Effector memory CD4-positive, alpha-beta T cell (primary cell): ENCODE measurements around the gene DHRS7B.
"Not testable (repeated sequence)": the region's sequence is repeated elsewhere in the genome, so short reads cannot be mapped to it uniquely, and the experiment has no call there.

Experiments
- DNase-seq, 3 donors: peaks; one replicate each; pipeline ENCODE4 v3.0.0-alpha.2; 2020
- H3K27ac ChIP-seq: 2 replicates; pipeline ENCODE4 v1.7.0; 2013; ENCODE audit warnings: mild to moderate bottlenecking, low read length, moderate library complexity; ENCODE audit not compliant: insufficient read depth, poor library complexity, severe bottlenecking
- H3K27me3 ChIP-seq: replicated peaks from 2 replicates; pipeline ENCODE4 v1.7.0; 2013; ENCODE audit warnings: mild to moderate bottlenecking, low read length; ENCODE audit not compliant: insufficient read depth, control insufficient read depth, poor library complexity, severe bottlenecking
- H3K36me3 ChIP-seq: 2 replicates; pipeline ENCODE4 v1.7.0; 2013; ENCODE audit warnings: mild to moderate bottlenecking, low read length, moderate library complexity; ENCODE audit not compliant: control insufficient read depth, insufficient read depth
- H3K4me1 ChIP-seq: 2 replicates; pipeline ENCODE4 v1.7.0; 2013; ENCODE audit warnings: low read length, mild to moderate bottlenecking; ENCODE audit not compliant: control insufficient read depth, insufficient read depth, poor library complexity, severe bottlenecking
- H3K4me3 ChIP-seq: 2 replicates; pipeline ENCODE4 v1.7.0; 2013; ENCODE audit warnings: low read length, low read depth, mild to moderate bottlenecking; ENCODE audit not compliant: insufficient read depth, poor library complexity, severe bottlenecking
- H3K9me3 ChIP-seq: 2 replicates; pipeline ENCODE4 v1.7.0; 2013; ENCODE audit warnings: mild to moderate bottlenecking, low read length, moderate library complexity; ENCODE audit not compliant: control insufficient read depth

The DHRS7B gene

DNA sequence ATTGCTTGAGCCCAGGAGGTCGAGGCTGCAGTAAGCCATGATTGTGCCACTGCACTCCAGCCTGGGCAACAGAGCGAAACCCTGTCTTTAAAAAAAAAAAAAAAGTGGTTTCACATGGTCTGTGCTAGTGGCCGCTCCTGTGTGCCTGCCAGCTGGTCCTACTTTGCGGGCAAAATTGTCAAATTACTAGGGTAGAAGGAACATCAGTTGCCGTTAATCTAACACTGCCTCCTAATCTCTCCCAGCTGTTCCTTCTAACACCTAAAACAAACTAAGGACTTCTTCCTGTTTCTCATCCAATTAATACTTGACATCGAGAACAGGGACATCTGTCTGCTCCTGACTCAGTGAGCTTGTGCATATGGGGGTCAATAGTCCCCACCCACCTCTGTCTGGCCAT is 63.3 kb downstream of the DHRS7B start:
- H3K9me3 ChIP-seq, result no peaks in the 10 kb centered on the region
- no peak for DNase-seq
- H3K27ac ChIP-seq, result no peak overlapping the region
- H3K4me1 ChIP-seq, result no peaks in the 10 kb centered on the region
- no peaks in the 10 kb centered on the region for H3K27me3 ChIP-seq
- no peak overlapping the region for H3K4me3 ChIP-seq
- H3K36me3 ChIP-seq, result peaks cover 11% of the 10 kb centered on the region

DNA sequence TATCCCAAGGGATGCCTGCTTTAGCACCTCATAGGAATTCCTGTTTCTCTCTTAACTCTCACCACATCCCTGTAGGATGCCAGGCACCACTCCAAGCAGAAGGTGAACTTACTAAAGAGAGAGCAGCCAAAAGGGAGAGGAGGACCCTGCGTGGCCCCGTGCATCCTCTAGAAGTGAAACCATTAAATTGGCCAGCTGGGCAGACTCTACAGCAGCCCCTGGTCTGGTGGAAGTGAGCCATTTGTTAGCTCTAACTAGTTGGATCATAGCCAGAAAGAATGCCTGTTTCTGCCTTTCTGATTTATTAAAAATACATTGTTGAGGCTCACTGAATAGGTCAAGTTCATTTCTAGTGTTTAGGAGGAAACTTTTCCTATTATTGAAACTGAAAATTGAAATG is 64.9 kb downstream of the DHRS7B start:
- no peaks in the 10 kb centered on the region for H3K9me3 ChIP-seq
- DNase-seq, result no peak
- peaks cover 5% of the 10 kb centered on the region for H3K36me3 ChIP-seq
- H3K27me3 ChIP-seq, result no peaks in the 10 kb centered on the region
- no peak overlapping the region for H3K4me3 ChIP-seq
- H3K27ac ChIP-seq, result no peak overlapping the region
- H3K4me1 ChIP-seq, result no peaks in the 10 kb centered on the region

DNA sequence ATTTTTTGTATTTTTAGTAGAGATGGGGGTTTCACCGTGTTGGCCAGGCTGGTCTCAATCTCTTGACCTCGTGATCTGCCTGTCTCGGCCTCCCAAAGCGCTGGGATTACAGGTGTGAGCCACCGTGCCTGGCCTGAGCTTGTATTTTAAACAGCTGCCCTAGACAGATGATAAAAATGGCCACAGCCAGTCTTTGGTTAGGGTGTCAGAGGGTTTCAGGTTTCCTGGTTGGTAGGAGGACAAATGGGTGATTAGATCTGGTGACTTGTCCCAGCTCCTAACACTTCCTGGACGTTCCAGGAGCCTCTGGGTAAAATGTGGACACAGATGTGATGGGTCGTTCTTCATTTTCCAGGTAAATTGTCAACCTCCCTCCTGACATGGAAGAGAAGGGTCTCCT is 65.7 kb downstream of the DHRS7B start:
- H3K4me3 ChIP-seq, H3K9me3 ChIP-seq, H3K4me1 ChIP-seq, H3K27me3 ChIP-seq, DNase-seq, H3K27ac ChIP-seq: not testable (repeated sequence)
- peaks cover 11% of the 10 kb centered on the region for H3K36me3 ChIP-seq

GRCh38 chr17:21193031-21193430 is 66.3 kb downstream of the DHRS7B start:
- H3K36me3 ChIP-seq, result peaks cover 17% of the 10 kb centered on the region
- no peak overlapping the region for H3K27ac ChIP-seq
- DNase-seq, result no peak
- no peaks in the 10 kb centered on the region for H3K4me1 ChIP-seq
- no peaks in the 10 kb centered on the region for H3K9me3 ChIP-seq
- H3K4me3 ChIP-seq, result no peak overlapping the region
- no peaks in the 10 kb centered on the region for H3K27me3 ChIP-seq

GRCh38 chr17:21194226-21194625 is 67.5 kb downstream of the DHRS7B start:
- H3K9me3 ChIP-seq, result no peaks in the 10 kb centered on the region

DNA sequence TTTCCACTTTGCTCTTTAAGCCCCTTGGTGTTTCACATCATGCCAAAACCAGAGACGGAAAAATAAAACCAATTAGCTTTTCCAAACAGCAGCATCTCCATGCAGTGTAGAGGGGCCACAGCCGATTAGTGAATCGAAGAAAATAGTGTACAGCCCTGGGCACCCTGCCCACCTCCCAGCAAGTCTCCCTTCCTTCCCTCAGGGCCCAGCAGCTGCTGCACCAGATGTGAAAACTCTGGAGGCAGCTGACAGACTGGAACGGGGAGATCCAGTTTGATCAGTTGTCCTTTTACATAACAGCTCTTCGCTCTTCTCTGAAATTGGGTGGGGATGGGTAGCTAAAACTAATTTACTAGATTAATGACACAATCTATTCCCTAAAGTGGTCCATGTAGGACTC is 67.9 kb downstream of the DHRS7B start:
- H3K36me3 ChIP-seq, result peaks cover 23% of the 10 kb centered on the region
- H3K27ac ChIP-seq, result no peak overlapping the region
- no peaks in the 10 kb centered on the region for H3K4me1 ChIP-seq
- no peaks in the 10 kb centered on the region for H3K9me3 ChIP-seq
- no peak for DNase-seq
- no peak overlapping the region for H3K4me3 ChIP-seq
- H3K27me3 ChIP-seq, result no peaks in the 10 kb centered on the region

More at GRCh38 chr17:21194226-21194625, 67.5 kb downstream of the DHRS7B start:
- H3K27ac ChIP-seq, result no peak overlapping the region
- DNase-seq, result no peak
- no peak overlapping the region for H3K4me3 ChIP-seq
- peaks cover 21% of the 10 kb centered on the region for H3K36me3 ChIP-seq
- H3K27me3 ChIP-seq, result no peaks in the 10 kb centered on the region
- no peaks in the 10 kb centered on the region for H3K4me1 ChIP-seq

GRCh38 chr17:21196126-21196525 is 69.4 kb downstream of the DHRS7B start:
- Histone ChIP-seq H3K27ac (no peak overlapping the region), H3K4me1 (peaks cover under 1% of the 10 kb centered on the region), H3K27me3 (no peaks in the 10 kb centered on the region), H3K4me3 (no peak overlapping the region), H3K36me3 (peaks cover 31% of the 10 kb centered on the region), H3K9me3 (no peaks in the 10 kb centered on the region)
- DNase-seq, result no peak

GRCh38 chr17:21198411-21198810 is 71.6 kb downstream of the DHRS7B start:
- DNase-seq, result no peak
- Histone ChIP-seq H3K27ac (no peak overlapping the region), H3K4me3 (no peak overlapping the region), H3K36me3 (peaks cover 37% of the 10 kb centered on the region), H3K9me3 (no peaks in the 10 kb centered on the region), H3K4me1 (peaks cover 3% of the 10 kb centered on the region), H3K27me3 (no peaks in the 10 kb centered on the region)

DNA sequence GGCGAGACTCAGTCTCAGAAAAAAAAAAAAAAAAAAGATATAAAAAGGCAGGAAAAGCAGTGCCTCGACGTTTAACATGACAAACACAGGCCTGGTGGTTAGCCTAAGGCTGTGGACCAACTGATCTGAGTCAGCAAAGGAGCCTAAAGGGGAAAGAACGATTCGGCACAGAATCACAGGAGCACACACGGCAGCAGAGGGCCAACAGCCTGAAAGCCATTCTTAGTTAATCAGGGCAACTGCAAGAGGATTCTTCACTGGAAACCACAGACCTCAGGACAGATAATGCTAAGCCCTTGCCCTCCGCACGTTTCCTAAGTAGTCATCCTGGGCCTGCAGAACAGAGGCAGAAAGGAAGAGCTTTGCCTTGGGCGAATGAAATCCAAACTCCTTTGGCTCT is 72.5 kb downstream of the DHRS7B start:
- Histone ChIP-seq H3K4me1 (peaks cover 3% of the 10 kb centered on the region), H3K4me3 (no peak overlapping the region), H3K27ac (no peak overlapping the region), H3K36me3 (peaks cover 37% of the 10 kb centered on the region), H3K9me3 (no peaks in the 10 kb centered on the region), H3K27me3 (no peaks in the 10 kb centered on the region)
- DNase-seq, result no peak

GRCh38 chr17:21199856-21200255 is 73.1 kb downstream of the DHRS7B start:
- peaks cover 3% of the 10 kb centered on the region for H3K4me1 ChIP-seq
- no peak overlapping the region for H3K4me3 ChIP-seq
- H3K9me3 ChIP-seq, result no peaks in the 10 kb centered on the region
- DNase-seq, result no peak
- peaks cover 37% of the 10 kb centered on the region for H3K36me3 ChIP-seq
- no peak overlapping the region for H3K27ac ChIP-seq
- H3K27me3 ChIP-seq, result no peaks in the 10 kb centered on the region
